UCSD-AML1 (cell line): ENCODE results near the gene TCEANC2.

Experiments
- DNase-seq: peaks from one replicate; lab custom pipeline; 2025; ENCODE audit not compliant: unreplicated experiment; lab: John Stamatoyannopoulos, UW

Gene TCEANC2

DNA sequence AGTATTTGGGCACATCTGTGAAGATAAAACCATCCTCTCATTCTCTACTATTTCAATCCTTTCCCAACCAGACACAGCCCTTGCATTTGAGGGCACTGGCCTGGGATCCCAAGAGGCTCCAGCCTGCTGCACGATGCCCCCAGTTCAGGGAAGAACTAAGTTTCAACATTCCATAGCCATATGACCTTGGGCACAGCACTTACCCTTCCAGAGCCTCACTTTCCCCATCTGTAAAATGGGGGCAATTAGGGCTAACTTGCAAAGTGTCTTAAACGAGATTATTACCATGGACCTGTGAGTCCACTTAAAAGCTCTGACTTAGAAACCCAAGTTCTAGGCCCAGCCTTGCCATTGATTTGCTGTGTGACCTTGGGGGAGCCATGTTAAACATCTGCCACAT is 76.5 kb downstream of the TCEANC2 start:
- no peak for DNase-seq

DNA sequence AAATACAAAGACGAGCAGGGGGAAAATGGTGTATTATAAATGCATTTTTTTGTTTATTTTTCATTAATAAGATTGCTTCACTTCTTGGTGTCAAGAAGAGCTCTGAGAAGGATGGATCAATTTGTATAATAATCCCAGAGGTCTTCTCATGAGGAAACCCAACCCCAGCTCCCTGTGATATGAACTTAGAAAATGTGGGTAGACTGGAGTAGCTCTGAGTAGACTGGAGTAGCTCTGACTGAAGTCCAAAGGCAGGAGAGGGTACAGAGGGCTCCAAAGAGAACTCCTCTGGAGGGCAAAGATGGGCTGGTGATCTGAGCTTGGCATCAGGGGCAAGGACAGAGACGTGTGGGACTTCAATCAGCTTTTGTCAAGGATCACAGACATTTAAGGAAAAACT is 78.0 kb downstream of the TCEANC2 start:
- no peak for DNase-seq

DNA sequence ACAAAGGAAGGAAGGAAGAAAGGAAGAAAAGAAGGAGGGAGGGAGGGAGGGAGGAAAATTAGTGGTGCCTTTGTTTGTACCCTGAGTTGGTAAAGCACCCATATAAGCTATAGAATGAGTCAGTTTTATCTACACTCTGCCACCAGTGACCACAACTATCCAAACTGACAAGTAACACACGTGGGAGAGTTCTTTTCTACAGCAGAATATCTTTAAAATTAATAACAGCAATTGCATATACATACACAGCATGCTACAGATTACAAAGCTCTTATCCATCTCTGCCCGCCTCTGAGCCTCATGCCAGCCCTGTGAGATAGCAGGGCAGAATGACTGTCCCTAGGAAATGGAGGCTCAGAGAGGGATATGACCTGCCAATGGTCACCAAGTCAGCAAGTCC is 79.1 kb downstream of the TCEANC2 start:
- no peak for DNase-seq

DNA sequence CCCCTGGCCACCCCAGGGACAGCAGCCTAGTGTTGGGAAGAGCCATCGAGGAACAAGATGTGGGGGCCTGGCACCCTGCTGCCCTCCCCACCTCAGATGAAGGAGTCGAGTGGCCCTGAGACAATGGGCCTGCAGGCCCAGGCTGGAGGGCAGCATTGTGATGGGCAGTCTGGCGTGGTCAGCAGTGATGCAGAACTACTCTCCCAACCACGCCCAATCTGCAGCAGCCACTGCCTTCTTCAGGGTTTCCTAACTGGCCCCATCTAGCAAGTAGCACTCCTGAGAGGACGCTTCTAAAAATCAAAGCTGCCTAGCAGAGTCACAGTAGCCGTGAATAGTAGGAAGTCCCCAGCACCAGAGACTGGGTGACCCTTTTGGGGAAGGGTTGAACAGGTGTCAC is 80.9 kb downstream of the TCEANC2 start:
- no peak for DNase-seq

GRCh38 chr1:54135436-54136120 is 82.2 kb downstream of the TCEANC2 start:
- DNase-seq = no peak

DNA sequence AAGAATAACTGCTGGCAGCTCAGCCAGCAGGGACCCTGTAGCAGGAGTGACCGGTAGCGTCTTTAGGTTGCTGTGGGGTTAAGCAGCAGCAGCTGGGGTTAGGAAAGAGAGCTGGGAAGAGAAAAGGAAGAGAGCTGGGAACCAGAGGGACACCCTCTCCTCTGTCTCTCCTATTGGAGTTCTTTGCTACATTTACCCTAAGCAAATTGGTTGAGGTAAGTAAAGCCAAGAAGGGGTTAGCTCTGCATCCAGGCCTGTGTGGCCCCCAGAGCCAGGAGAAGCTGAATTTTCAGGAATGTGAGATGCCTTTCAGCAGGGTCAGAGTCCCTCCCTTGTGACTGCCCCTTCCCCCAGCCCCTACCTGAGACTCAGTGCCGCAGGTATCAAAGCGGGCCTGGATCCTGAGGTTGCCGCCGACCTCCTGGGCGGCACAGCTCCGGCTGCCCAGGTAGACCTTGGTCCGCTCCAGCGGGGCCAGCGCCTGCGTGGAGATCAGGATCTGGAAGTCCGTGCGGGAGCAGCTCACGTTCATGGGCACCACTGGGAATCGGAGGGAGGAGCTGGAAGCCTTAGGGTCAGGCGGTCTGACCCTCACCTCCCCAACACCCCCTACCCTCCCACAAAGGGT is 83.0 kb downstream of the TCEANC2 start:
- DNase-seq = no peak

DNA sequence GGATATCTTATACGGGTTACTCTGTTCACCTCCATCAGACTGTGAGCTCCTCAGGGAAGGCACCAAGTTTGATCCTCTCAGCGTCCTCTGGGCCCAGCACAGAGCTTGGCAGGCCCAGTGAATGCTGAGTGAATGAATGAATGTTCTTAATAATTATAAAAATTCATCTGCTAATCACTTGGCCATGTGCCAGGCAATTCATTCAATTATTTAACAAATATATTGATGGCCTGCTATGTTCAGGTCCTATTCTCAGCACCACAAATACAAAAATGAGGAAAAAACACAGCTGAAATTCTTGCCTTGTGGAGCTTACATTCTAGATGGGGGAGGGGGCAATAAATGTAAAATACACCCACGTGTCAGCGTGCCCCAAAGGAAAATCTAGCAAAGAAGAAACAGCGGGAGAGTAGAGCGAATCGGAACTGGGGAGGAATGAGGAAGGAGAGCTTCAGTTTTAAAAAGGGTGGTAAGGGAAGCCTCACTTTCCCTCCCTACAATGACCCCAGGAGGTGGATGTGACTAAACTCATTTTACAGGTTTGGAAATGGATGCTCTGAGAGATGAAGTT is 83.6 kb downstream of the TCEANC2 start:
- no peak for DNase-seq

GRCh38 chr1:54137534-54138061 is 84.2 kb downstream of the TCEANC2 start:
- peak; percentile 61 for DNase-seq

- DNase-seq = no peak
Measured at GRCh38 chr1:54138994-54139393, 85.6 kb downstream of the TCEANC2 start.

DNA sequence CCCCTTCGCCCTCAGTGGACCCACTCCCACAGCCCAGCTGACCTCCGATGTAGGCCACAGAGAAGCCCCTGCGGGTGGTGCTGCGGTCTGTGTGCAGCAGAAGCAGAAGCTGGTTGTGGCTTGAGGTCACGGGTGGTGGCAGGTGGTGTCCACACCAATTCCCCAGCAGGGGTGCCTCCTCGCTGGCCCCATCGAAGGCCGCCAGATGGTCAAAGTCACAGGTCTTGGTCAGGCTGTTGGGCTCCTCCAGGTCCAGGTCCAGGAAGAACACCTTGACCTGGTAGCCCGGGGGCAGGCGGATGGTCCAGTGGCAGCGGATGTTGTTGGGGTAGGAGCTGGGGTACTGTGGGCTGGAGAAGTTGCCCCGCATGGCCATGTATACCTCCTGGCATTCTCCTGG is 86.3 kb downstream of the TCEANC2 start:
- no peak for DNase-seq

- DNase-seq = no peak
Measured at GRCh38 chr1:54142146-54142900, 88.9 kb downstream of the TCEANC2 start.

DNA sequence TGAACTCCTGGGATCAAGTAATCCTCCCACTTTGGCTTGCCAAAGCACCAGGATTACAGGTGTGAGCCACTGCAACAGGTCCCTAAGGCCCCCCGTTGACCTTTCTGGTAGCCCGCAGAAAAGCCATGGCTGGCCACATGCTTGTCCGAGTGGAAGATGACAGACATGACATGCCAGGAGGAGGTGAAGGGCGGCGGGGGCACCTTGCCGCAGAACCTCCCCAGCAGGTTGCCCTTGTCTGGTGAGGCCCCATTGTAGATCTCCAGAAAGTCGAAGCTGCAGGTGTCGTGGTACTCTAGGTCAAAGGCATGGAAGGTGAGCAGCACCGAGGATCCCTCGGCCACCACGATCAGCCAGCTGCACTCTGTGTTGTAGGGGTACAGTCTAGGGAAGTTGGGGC is 91.0 kb downstream of the TCEANC2 start:
- no peak for DNase-seq

- no peak for DNase-seq
Measured at GRCh38 chr1:54149734-54150133, 96.3 kb downstream of the TCEANC2 start.

DNA sequence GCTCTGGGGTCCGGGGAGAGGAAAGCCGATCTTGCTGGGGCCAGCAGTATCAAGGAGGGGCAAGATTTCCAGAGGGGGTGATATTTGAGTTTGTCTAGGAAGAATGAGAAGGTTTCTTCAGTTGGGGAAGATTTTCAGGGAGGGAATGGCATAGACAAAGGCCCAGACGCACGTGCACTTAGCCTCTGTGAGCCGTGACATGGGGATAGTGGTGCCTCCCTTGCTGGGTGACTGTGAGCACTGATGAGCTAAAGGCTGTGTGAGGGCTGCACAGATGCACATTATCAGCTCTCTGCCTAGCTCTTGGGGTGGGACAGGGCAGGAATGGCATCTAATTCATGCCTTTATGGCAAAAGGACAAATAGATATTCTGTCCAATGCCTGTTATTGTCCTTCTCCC is 97.6 kb downstream of the TCEANC2 start:
- no peak for DNase-seq

GRCh38 chr1:54152696-54153095 is 99.3 kb downstream of the TCEANC2 start, which contains the start of gene CDCP2:
TSS of gene CDCP2 (minus strand) at chr1:54153000. CDS start at chr1:54152922, 78 bp downstream.
- no peak for DNase-seq

DNA sequence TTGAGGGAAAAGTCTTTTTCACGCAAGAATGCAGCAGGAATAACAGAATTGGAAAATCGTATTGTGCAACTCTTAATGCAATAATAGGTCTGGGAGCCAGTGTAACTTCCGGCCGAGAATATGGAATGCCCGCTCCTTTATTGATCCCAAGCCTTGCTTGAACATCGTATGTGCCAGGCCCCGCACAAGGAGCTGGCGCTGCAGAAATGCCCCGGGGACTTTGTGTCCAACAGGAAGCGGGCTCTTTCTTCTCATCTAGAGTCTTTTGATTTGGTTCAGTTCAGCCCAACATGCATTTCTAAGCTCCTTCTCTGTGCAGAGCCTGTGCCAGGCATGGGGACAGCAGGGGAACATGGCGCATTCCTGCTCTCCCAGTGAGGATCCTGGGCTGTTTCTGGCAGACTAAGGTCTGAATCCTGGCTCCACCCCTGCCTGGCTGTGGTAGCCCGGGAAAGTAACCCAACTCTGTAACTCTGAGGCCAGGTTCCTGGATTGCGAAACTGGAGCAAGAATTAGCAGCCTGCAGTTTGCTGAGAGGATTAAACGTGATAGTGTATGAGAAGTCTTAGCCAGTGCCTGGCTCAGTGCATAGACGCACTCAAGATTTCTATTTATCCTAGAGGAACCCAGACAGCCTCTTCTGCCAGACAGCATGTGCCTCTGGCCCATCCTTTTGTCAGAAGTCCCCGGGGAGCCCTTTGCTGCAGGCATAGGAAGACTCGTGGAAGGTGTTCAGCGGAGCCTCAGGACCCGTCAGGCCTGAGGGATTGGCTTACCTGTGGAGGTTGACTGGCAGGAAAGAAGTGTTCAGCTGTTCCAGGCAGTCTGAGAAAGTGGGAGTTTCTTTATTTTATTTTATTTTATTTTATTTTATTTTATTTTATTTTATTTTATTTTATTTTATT is 100.4 kb downstream of the TCEANC2 start:
- DNase-seq = no peak
